Dedifferentiated amniotic fluid mesenchymal stem cell (primary cell): ENCODE results near the gene STX10.

Experiments used
- DNase-seq: peaks from one replicate; pipeline ENCODE4 v3.0.0-alpha.2; 2016; ENCODE audit errors: extremely low spot score

Gene STX10

DNA sequence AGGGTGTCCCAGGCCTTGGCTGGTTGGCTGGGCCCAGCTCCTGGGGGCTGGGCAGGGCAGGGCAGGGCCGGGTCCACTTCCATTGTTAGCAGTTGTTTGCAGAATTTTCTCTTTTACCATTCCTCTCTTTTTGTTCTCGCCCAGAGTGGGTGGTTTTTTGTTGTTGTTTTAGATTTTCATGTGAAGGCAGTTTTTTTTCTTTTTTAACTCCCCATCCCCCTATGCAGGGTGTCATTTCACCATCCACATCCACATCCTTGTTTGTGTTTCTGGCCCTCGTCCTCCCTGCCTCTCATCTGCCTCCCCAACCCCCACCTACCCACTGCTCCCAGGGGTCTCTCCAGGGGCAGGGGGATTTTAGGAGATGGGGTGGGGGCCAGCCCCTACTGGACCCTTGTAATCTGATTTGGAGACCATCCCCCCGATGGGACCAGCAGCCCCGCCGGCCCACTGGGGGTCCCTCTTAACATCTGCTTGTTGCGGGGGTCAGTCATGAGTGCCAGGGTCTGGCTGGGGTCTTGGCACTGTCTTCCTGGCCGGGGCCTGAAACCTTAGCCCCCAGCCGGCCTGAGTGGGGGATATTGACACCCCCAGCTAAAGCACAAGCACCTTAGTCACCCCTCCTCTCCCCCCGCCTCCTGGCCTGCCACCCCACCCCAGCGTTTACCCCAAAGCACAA, 10.4 kb downstream of the STX10 start:
- DNase-seq = no peak

DNA sequence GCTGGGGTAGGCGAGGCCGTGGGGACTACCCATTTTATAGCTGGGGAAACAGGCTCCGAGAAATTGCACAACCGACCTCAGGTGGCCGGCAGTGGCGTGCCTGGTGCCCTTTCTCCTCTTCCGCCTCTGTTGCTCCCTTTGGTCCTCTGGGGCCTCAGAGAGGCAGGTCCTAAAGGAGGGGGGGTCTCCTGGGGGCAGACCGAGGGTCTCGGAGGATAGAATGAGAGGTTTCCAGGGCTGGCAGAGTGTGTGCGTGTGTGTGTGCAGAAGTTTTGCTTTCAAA, 11.3 kb downstream of the STX10 start:
- no peak for DNase-seq

GRCh38 chr19:13138171-13138915, 11.8 kb downstream of the STX10 start:
- no peak for DNase-seq

DNA sequence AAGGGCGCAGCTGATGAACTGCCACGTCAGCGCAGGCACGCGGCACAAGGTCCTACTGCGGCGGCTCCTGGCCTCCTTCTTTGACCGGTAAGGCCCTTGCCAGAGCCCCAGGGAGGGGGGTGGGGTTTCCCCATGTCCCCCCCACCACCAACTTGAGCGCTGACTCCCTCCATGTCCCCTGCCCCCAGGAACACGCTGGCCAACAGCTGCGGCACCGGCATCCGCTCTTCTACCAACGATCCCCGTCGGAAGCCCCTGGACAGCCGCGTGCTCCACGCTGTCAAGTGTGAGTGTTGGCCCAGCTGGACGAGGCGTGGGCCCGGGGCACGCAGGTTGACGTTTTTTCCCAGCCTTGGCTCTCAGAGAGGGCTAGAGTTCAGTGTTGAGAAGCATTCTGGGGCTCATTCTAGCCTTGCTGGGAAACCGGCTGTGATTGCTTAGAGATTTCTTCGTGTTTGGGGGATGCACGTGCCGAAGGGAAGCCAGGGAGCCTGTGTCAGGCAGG, 12.8 kb downstream of the STX10 start:
- DNase-seq = no peak

DNA sequence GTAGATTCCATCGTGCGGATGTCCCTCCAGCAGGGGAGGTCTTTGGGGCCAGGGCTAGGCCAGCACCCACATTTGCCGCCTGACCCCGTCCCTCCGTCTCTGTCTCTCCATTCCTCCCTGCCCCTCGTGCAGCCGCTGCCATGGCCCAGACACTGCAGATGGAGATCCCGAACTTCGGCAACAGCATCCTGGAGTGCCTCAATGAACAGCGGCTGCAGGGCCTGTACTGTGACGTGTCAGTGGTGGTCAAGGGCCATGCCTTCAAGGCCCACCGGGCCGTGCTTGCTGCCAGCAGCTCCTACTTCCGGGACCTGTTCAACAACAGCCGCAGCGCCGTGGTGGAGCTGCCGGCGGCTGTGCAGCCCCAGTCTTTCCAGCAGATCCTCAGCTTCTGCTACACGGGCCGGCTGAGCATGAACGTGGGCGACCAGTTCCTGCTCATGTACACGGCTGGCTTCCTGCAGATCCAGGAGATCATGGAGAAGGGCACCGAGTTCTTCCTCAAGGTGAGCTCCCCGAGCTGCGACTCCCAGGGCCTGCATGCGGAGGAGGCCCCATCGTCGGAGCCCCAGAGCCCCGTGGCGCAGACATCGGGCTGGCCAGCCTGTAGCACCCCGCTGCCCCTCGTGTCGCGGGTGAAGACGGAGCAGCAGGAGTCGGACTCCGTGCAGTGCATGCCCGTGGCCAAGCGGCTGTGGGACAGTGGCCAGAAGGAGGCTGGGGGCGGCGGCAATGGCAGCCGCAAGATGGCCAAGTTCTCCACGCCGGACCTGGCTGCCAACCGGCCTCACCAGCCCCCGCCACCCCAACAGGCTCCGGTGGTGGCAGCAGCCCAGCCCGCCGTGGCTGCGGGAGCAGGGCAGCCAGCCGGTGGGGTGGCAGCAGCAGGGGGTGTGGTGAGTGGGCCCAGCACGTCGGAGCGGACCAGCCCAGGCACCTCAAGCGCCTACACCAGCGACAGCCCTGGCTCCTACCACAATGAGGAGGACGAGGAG, 14.8 kb downstream of the STX10 start:
- no peak for DNase-seq

DNA sequence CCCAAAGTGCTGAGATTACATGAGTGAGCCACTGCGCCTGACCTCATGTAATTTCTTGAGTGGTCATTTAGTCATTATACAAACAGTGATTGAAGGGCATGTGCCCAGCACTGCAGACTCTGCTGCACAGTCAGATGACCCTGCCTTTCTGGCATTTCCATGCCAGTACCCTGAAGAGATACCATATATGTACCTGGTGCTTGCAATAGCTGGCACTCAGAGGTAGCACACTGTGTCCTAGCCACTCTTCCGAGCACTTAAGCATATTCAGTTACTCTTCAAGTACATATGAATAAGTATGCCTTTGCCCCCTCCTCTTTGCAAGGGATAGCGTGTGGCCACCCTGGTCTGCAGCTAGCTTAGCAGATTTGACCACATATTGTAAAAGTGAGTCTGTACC, 15.5 kb downstream of the STX10 start:
- DNase-seq = no peak

- no peak for DNase-seq
These were observed 16.8 kb downstream of the STX10 start for GRCh38 chr19:13133241-13133870.

DNA sequence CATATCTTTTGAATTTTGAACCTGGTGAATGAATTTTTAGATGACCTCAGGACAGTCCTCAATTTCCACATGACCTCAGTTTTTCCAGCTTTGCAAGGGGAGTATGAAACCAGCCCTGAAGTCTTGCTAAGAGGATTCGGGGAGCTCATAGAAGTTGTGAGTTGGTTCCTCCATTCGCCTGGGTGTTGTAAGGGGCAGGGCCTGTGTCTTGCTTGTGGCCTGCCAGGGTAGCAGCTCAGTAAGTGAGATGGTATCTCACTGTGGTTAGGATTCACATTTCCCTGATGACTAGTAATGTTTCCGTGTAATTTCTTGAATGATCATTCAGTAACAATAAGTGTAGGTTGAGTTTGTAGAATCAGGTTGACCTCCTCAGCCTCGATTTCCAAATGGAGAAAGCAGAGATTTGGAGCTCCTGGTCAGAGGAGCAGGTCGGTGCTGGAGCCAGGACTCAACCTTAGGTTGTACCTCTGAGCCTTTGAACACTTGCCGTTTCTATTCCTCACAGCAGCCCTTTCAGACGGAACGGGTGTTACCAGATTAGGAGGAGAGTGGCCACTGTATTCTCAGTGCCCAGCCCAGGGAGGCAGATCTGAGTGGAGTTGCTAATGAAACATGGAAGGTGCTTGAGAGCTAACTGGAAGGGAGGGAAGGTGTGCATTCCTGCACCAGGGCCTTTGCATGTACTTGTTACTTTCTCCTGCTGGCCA, 17.5 kb downstream of the STX10 start:
- peak; percentile 26 for DNase-seq

DNA sequence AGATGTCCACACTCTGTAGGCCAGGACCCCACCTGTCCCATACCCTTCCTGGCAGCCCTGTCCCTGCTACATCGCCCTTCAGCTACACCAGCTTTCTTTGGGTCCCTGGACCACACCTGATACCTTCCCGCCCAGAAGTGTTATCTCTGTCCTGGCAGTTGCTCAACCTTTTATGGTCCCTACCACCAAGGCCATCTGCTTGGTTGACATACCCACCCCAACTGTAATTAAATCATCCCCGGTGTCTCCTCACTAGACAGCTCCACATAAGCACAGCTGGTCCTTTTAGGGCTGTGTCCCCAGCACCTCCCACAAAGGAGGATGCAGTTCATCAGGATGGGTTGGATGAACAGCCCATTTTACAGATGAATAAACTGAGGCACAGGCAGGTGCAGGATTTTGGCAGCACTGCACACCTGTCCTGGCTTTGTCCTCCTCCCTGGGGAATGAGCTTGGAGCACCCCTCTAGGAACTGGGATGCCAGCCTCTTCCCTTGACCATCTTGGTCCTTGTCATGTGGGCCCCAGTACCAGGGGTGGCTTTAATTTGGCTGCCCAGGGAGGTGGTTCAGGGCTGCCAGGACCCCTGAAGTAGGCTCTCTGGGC, 19.2 kb downstream of the STX10 start:
- DNase-seq = no peak

GRCh38 chr19:13129384-13129783, 20.8 kb downstream of the STX10 start:
- no peak for DNase-seq

GRCh38 chr19:13128583-13128982, 21.6 kb downstream of the STX10 start:
- DNase-seq = no peak

DNA sequence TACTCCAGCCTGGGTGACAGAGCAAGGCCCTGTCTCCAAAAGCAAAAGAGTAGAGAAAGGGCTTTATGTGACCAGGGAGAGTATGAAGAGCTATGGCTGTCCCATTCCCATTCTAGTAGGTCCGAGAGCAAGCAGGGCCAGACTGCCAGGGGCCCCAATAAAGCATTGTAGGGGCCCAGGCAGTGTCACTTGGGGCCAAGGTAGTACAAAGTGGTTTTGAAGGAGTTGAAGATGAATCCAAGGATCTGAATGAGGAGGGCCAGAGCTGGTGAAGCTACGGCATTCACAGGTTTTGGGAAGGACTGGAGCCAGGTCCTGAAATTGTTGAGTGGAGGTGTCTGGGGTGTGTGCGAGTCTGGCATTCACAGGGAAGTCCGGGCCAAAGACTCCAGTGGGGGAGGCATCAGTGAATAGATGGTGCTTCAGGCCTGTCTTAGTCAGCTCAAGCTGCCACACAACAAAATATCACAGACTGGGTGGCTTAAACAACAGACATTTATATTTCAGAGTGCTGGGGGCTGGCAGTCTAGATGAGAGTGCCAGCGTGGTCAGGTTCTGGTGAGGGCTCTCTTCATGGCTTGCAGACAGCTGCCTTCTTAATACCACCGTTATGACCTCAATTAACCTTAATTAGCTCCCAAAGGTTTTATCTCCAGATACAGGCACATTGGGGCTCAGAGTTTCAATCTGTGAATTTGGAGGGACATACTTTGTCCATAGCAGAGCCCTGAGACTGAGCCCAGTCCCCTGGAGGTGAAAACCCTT, 22.2 kb downstream of the STX10 start:
- no peak for DNase-seq

DNA sequence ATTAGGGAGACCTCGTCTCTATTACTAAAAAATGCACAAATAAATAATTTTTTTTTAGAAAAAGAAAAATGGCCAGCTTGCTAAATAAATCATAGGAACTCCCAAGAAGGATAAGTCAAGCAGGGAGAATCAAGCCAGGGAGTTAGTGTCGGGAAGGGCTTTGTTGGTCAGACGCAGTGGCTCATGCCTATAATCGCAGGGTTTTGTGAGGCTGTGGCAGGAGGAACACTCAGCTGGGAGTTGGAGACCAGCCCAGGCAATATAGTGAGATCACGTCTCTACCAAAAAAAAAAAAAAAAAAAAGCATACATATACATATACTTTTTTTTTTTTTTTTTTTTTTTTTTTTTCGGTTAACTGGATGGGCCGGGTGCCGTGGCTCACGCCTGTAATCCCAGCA, 23.1 kb downstream of the STX10 start:
- no peak for DNase-seq

GRCh38 chr19:13122980-13123957, 26.9 kb downstream of the STX10 start:
- no peak for DNase-seq

DNA sequence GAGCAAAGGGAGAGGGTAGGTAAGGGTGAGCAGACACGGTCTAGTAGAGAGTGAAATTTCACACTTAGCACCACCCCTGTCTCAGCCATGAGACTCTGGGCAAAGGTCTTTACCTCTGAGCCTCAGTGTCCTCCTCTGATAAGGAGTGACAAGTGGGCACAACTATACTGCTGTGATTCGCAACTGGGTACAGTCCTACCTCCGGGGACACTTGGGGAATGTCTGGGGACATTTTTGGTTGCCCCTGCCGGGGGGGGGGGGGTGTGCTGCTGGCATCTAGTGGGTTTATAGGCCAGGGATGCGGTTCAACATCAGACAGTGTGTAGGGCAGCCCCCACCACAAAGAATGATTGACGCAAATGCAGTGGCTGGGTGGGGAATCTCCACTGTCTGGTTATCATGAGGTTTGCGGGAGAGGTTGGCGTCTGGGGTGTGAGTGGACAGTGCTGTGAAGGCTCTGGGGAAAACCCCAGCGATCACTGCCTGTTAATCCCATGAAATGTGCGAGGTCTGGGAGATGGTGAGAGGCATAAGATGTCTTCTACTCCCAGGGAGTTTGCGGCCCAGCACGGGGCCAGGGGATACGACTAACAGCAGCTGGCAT, 27.8 kb downstream of the STX10 start:
- no peak for DNase-seq

- DNase-seq = no peak
These were observed 28.5 kb downstream of the STX10 start for GRCh38 chr19:13121551-13122274.

DNA sequence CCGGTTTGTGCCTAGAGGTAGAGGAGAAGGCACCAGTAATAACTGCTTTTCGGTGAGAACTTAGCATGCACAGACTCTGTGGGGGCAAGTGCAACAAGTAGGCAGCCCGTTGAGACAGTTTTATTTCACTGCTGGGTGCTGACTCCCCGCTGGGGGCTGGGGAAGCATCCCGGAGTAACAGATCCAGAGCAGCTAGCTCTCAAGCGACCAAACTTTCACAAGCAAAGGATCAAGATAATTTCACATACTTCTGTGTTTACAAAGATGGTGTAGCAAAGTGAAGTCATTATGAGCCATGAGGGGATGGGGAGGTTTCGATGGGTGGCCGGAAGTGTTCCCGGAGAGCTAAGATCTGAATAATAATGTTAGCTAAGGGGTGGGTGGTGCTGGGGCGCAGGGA, 29.4 kb downstream of the STX10 start:
- no peak for DNase-seq

DNA sequence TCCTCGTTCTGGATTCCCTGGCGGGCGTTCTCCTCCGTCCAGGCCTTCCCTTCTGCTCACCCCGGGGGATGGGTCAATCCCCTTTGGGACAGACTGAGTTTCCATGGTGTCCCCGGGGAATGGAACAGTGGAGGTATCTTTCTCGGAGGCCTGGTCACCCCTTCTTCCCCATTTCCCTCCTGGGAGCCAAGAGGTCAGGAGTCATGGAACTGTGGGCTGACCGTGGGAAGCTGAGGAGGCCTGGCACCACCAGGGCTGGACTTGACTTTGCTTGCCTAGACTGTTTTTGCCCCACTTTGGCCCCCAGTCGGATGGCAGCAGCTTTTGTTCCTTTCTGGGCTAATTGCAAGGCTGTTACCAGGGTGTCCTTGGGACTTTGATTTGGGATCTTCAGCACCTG, 30.1 kb downstream of the STX10 start:
- no peak for DNase-seq
